Measurements from ENCODE around the gene XRCC4.

GRCh38 chr5:83029912-83030311, 47.4 kb upstream of the XRCC4 start:
- TF ChIP-seq CTCF (IDR thresholded peaks at IDR 0.05) (no peak), POLR2AphosphoS5 (IDR thresholded peaks at IDR 0.05) (no peak), POLR2A (IDR thresholded peaks at IDR 0.05) (no peak)

All from breast epithelium (tissue), 3 donors.